Epithelial cell of alveolus of lung (primary cell): ENCODE measurements around the gene RLN1. TPM values are rescaled to one million over a fixed set of nuclear protein-coding genes. Genes with fewer than 3 reads are reported as not detected.

ENCODE experiments used
- total RNA-seq: library from RNA; depleted of rRNA; stranded (reverse); fragments of >200 nt; gene quantifications from 2 replicates; pipeline ENCODE4 v1.2.1, GENCODE V29; 2015

Gene RLN1, protein sequence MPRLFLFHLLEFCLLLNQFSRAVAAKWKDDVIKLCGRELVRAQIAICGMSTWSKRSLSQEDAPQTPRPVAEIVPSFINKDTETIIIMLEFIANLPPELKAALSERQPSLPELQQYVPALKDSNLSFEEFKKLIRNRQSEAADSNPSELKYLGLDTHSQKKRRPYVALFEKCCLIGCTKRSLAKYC
- total RNA-seq: not detected in 2 replicates

GRCh38 chr9:5338992-5339981 is at the start of gene RLN1:
Gene RLN1 (minus strand): TSS chr9:5339876. CDS start chr9:5339746, 130 bp downstream.

GRCh38 chr9:5303840-5304795 is 35.6 kb downstream of the RLN1 start, which contains the start of gene RLN2:
Gene RLN2 (minus strand): TSS chr9:5304716. CDS start chr9:5304580, 136 bp downstream.

Other genes with a start within 250 kb of the RLN1 start
- gene INSL6, start 154.2 kb downstream of the RLN1 start, total RNA-seq: not detected in 2 replicates
- gene INSL4, start 108.5 kb downstream of the RLN1 start, total RNA-seq: not detected in 2 replicates
- not detected in 2 replicates for gene RLN2, start 35.2 kb downstream of the RLN1 start, total RNA-seq
- 20.9 and 41.4 TPM in 2 replicates for gene PLGRKT, start 98.0 kb upstream of the RLN1 start, total RNA-seq
- 2.5 and 3.7 TPM in 2 replicates for gene CD274, start 110.7 kb upstream of the RLN1 start, total RNA-seq
- 4.7 TPM in 1 of 2 replicates, not detected in the other for gene PDCD1LG2, start 170.7 kb upstream of the RLN1 start, total RNA-seq